Activated naive CD8-positive, alpha-beta T cell treated with anti-CD3 and anti-CD28 coated beads for 36 hours (primary cell): Measurements from ENCODE around the gene OLIG2. TPM values are rescaled to one million over a fixed set of nuclear protein-coding genes. Genes with fewer than 3 reads are reported as not detected.

Experiments
- DNase-seq: peaks from one replicate; pipeline ENCODE4 v3.0.0; 2021
- H3K27ac Mint-ChIP-seq: one replicate; pipeline ENCODE4 v1.8.0; 2022; ENCODE audit warnings: mild to moderate bottlenecking, moderate library complexity, mixed read lengths
- H3K27me3 Mint-ChIP-seq: one replicate; pipeline ENCODE4 v1.8.0; 2022; ENCODE audit warnings: mild to moderate bottlenecking, mixed read lengths
- H3K36me3 Mint-ChIP-seq: one replicate; pipeline ENCODE4 v1.8.0; 2021; ENCODE audit warnings: mild to moderate bottlenecking, mixed read lengths
- H3K4me1 Mint-ChIP-seq: one replicate; pipeline ENCODE4 v1.8.0; 2021; ENCODE audit warnings: mixed read lengths
- H3K4me3 Mint-ChIP-seq: one replicate; pipeline ENCODE4 v1.8.0; 2022; ENCODE audit warnings: mild to moderate bottlenecking, moderate library complexity, mixed read lengths
- H3K9me3 Mint-ChIP-seq: one replicate; pipeline ENCODE4 v1.8.0; 2022; ENCODE audit warnings: mixed read lengths
- total RNA-seq, 2 experiments: library from RNA; stranded (reverse); gene quantifications; one replicate each; pipeline ENCODE4 v1.2.3, GENCODE V29; 2021

OLIG2 gene
- total RNA-seq, 2 experiments from 2014 or later, result not detected

- Mint-ChIP-seq H3K27me3 (peaks cover 36% of the 10 kb centered on the region), H3K4me3 (no peak overlapping the region), H3K9me3 (no peaks in the 10 kb centered on the region), H3K27ac (no peak overlapping the region), H3K4me1 (peaks cover 6% of the 10 kb centered on the region), H3K36me3 (no peaks in the 10 kb centered on the region)
- DNase-seq, result no peak
Observed at GRCh38 chr21:33035147-33035546, 9.4 kb downstream of the OLIG2 start.

GRCh38 chr21:33036430-33037162 is 10.9 kb downstream of the OLIG2 start:
- no peaks in the 10 kb centered on the region for H3K9me3 Mint-ChIP-seq
- no peak for DNase-seq
- H3K4me1 Mint-ChIP-seq, result peaks cover 6% of the 10 kb centered on the region
- H3K27ac Mint-ChIP-seq, result no peak overlapping the region
- no peaks in the 10 kb centered on the region for H3K36me3 Mint-ChIP-seq
- no peak overlapping the region for H3K4me3 Mint-ChIP-seq
- H3K27me3 Mint-ChIP-seq, result peaks cover 28% of the 10 kb centered on the region

GRCh38 chr21:33037501-33037900 is 11.8 kb downstream of the OLIG2 start:
- Mint-ChIP-seq H3K9me3 (no peaks in the 10 kb centered on the region), H3K4me3 (no peak overlapping the region), H3K27ac (no peak overlapping the region), H3K27me3 (peaks cover 22% of the 10 kb centered on the region), H3K4me1 (peaks cover 6% of the 10 kb centered on the region), H3K36me3 (no peaks in the 10 kb centered on the region)
- no peak for DNase-seq

- Mint-ChIP-seq H3K27ac (no peak overlapping the region), H3K36me3 (no peaks in the 10 kb centered on the region), H3K27me3 (peaks cover 20% of the 10 kb centered on the region), H3K9me3 (no peaks in the 10 kb centered on the region), H3K4me1 (peaks cover 6% of the 10 kb centered on the region), H3K4me3 (no peak overlapping the region)
- no peak for DNase-seq
Observed at GRCh38 chr21:33039536-33039935, 13.8 kb downstream of the OLIG2 start.

GRCh38 chr21:33040215-33040614 is 14.5 kb downstream of the OLIG2 start:
- DNase-seq, result no peak
- no peak overlapping the region for H3K27ac Mint-ChIP-seq
- peaks cover 24% of the 10 kb centered on the region for H3K27me3 Mint-ChIP-seq
- H3K4me3 Mint-ChIP-seq, result no peak overlapping the region
- H3K4me1 Mint-ChIP-seq, result peaks cover 6% of the 10 kb centered on the region
- H3K9me3 Mint-ChIP-seq, result no peaks in the 10 kb centered on the region
- H3K36me3 Mint-ChIP-seq, result no peaks in the 10 kb centered on the region

- Mint-ChIP-seq H3K36me3 (no peaks in the 10 kb centered on the region), H3K4me1 (no peaks in the 10 kb centered on the region), H3K27me3 (peaks cover 26% of the 10 kb centered on the region), H3K27ac (no peak overlapping the region), H3K9me3 (no peaks in the 10 kb centered on the region), H3K4me3 (no peak overlapping the region)
- DNase-seq, result no peak
Observed at GRCh38 chr21:33041981-33042380, 16.2 kb downstream of the OLIG2 start.

- Mint-ChIP-seq H3K27me3 (peaks cover 33% of the 10 kb centered on the region), H3K4me1 (no peaks in the 10 kb centered on the region), H3K36me3 (no peaks in the 10 kb centered on the region), H3K4me3 (no peak overlapping the region), H3K27ac (no peak overlapping the region), H3K9me3 (no peaks in the 10 kb centered on the region)
- DNase-seq, result no peak
Observed at GRCh38 chr21:33042812-33043211, 17.1 kb downstream of the OLIG2 start.

- no peak for DNase-seq
- Mint-ChIP-seq H3K4me1 (no peaks in the 10 kb centered on the region), H3K27ac (no peak overlapping the region), H3K36me3 (no peaks in the 10 kb centered on the region), H3K4me3 (no peak overlapping the region), H3K9me3 (no peaks in the 10 kb centered on the region), H3K27me3 (peaks cover 18% of the 10 kb centered on the region)
Observed at GRCh38 chr21:33046455-33046854, 20.7 kb downstream of the OLIG2 start.

- no peak overlapping the region for H3K27ac Mint-ChIP-seq
- no peaks in the 10 kb centered on the region for H3K36me3 Mint-ChIP-seq
- peaks cover 18% of the 10 kb centered on the region for H3K27me3 Mint-ChIP-seq
- no peaks in the 10 kb centered on the region for H3K4me1 Mint-ChIP-seq
- H3K4me3 Mint-ChIP-seq, result no peak overlapping the region
- H3K9me3 Mint-ChIP-seq, result no peaks in the 10 kb centered on the region
- DNase-seq, result no peak
Observed at GRCh38 chr21:33047231-33047630, 21.5 kb downstream of the OLIG2 start.

GRCh38 chr21:33051925-33052324 is 26.2 kb downstream of the OLIG2 start:
- Mint-ChIP-seq H3K36me3 (no peaks in the 10 kb centered on the region), H3K4me3 (no peak overlapping the region), H3K4me1 (no peaks in the 10 kb centered on the region), H3K27me3 (peaks cover 6% of the 10 kb centered on the region), H3K27ac (no peak overlapping the region), H3K9me3 (no peaks in the 10 kb centered on the region)
- DNase-seq, result no peak

- DNase-seq, result no peak
- Mint-ChIP-seq H3K27ac (no peak overlapping the region), H3K36me3 (no peaks in the 10 kb centered on the region), H3K9me3 (no peaks in the 10 kb centered on the region), H3K4me3 (no peak overlapping the region), H3K4me1 (no peaks in the 10 kb centered on the region), H3K27me3 (no peaks in the 10 kb centered on the region)
Observed at GRCh38 chr21:33053951-33054350, 28.2 kb downstream of the OLIG2 start.

- Mint-ChIP-seq H3K4me3 (no peak overlapping the region), H3K9me3 (no peaks in the 10 kb centered on the region), H3K27ac (no peak overlapping the region), H3K4me1 (peaks cover 9% of the 10 kb centered on the region), H3K27me3 (peaks cover 2% of the 10 kb centered on the region), H3K36me3 (no peaks in the 10 kb centered on the region)
- no peak for DNase-seq
Observed at GRCh38 chr21:33055991-33056390, 30.3 kb downstream of the OLIG2 start.

GRCh38 chr21:33057385-33057940 is 31.7 kb downstream of the OLIG2 start:
- H3K4me3 Mint-ChIP-seq, result no peak overlapping the region
- no peak overlapping the region for H3K27ac Mint-ChIP-seq
- peaks cover 5% of the 10 kb centered on the region for H3K27me3 Mint-ChIP-seq
- no peaks in the 10 kb centered on the region for H3K9me3 Mint-ChIP-seq
- DNase-seq, result no peak
- H3K4me1 Mint-ChIP-seq, result peaks cover 9% of the 10 kb centered on the region
- no peaks in the 10 kb centered on the region for H3K36me3 Mint-ChIP-seq

- Mint-ChIP-seq H3K27me3 (peaks cover 13% of the 10 kb centered on the region), H3K4me1 (peaks cover 9% of the 10 kb centered on the region), H3K27ac (no peak overlapping the region), H3K9me3 (no peaks in the 10 kb centered on the region), H3K36me3 (no peaks in the 10 kb centered on the region), H3K4me3 (no peak overlapping the region)
- DNase-seq, result no peak
Observed at GRCh38 chr21:33058527-33058926, 32.8 kb downstream of the OLIG2 start.

GRCh38 chr21:33058957-33059356 is 33.2 kb downstream of the OLIG2 start:
- no peaks in the 10 kb centered on the region for H3K9me3 Mint-ChIP-seq
- H3K27me3 Mint-ChIP-seq, result peaks cover 13% of the 10 kb centered on the region
- peaks cover 9% of the 10 kb centered on the region for H3K4me1 Mint-ChIP-seq
- no peak overlapping the region for H3K27ac Mint-ChIP-seq
- H3K36me3 Mint-ChIP-seq, result no peaks in the 10 kb centered on the region
- no peak for DNase-seq
- H3K4me3 Mint-ChIP-seq, result no peak overlapping the region

- H3K27me3 Mint-ChIP-seq, result peaks cover 15% of the 10 kb centered on the region
- H3K27ac Mint-ChIP-seq, result no peak overlapping the region
- no peak for DNase-seq
Observed at GRCh38 chr21:33059380-33059841, 33.7 kb downstream of the OLIG2 start.

More at GRCh38 chr21:33059380-33059841, 33.7 kb downstream of the OLIG2 start:
- Mint-ChIP-seq H3K4me3 (no peak overlapping the region), H3K9me3 (no peaks in the 10 kb centered on the region), H3K36me3 (no peaks in the 10 kb centered on the region), H3K4me1 (peaks cover 9% of the 10 kb centered on the region)
